Mesothelial cell of epicardium (in vitro differentiated cells): ENCODE measurements around the gene ZNF611. TPM values are rescaled to one million over a fixed set of nuclear protein-coding genes. Genes with fewer than 3 reads are reported as not detected.
"Not testable (repeated sequence)": the region's sequence is repeated elsewhere in the genome, so short reads cannot be mapped to it uniquely, and the experiment has no call there.

Experiments used
- DNase-seq, 2 experiments: peaks; one replicate each; pipeline ENCODE4 v3.0.0; 2021; ENCODE audit warnings: low spot score in 2 of 2; ENCODE audit not compliant: unreplicated experiment in 2 of 2
- H3K27ac Mint-ChIP-seq: 2 replicates; pipeline ENCODE4 v1.8.0; 2021; ENCODE audit warnings: mixed read lengths
- H3K27me3 Mint-ChIP-seq: 2 replicates; pipeline ENCODE4 v1.8.0; 2021; ENCODE audit warnings: low read depth, mixed read lengths
- H3K36me3 Mint-ChIP-seq: 2 replicates; pipeline ENCODE4 v1.8.0; 2021; ENCODE audit warnings: mixed read lengths
- H3K4me1 Mint-ChIP-seq: 2 replicates; pipeline ENCODE4 v1.8.0; 2021; ENCODE audit warnings: mixed read lengths
- H3K4me3 Mint-ChIP-seq: 2 replicates; pipeline ENCODE4 v1.8.0; 2021; ENCODE audit warnings: mild to moderate bottlenecking, moderate library complexity, mixed read lengths
- H3K9me3 Mint-ChIP-seq: 2 replicates; pipeline ENCODE4 v1.8.0; 2021; ENCODE audit warnings: mixed read lengths
- CTCF ChIP-seq: fragments of 200-600 bp; sonication (generic); IDR thresholded peaks from one replicate; pipeline ENCODE4 v1.5.0; 2021; ENCODE audit warnings: antibody characterized with exemption; ENCODE audit not compliant: unreplicated experiment
- total RNA-seq: library from RNA; stranded (reverse); gene quantifications from 3 replicates; pipeline ENCODE4 v1.2.1, GENCODE V29; 2021

ZNF611 gene
- total RNA-seq, 1 donor from 2014 or later, result 29.0 TPM

GRCh38 chr19:52700673-52701072 lies 34.2 kb downstream of the ZNF611 start:
- Mint-ChIP-seq H3K9me3 (peaks cover 16% of the 10 kb centered on the region), H3K27me3 (no peaks in the 10 kb centered on the region), H3K4me3 (no peak overlapping the region), H3K4me1 (no peaks in the 10 kb centered on the region), H3K27ac (no peak overlapping the region), H3K36me3 (peaks cover 23% of the 10 kb centered on the region)
- no peak for DNase-seq
- no peak for TF ChIP-seq CTCF

- not testable (repeated sequence) for H3K4me1 Mint-ChIP-seq, H3K27ac Mint-ChIP-seq, DNase-seq, H3K4me3 Mint-ChIP-seq, H3K27me3 Mint-ChIP-seq, H3K9me3 Mint-ChIP-seq
- H3K36me3 Mint-ChIP-seq, result peaks cover 12% of the 10 kb centered on the region
These were observed 35.3 kb downstream of the ZNF611 start for GRCh38 chr19:52699555-52699954.

- Mint-ChIP-seq H3K36me3 (peaks cover 5% of the 10 kb centered on the region), H3K27ac (no peak overlapping the region), H3K4me1 (peaks cover 6% of the 10 kb centered on the region), H3K4me3 (no peak overlapping the region), H3K27me3 (no peaks in the 10 kb centered on the region), H3K9me3 (peaks cover 6% of the 10 kb centered on the region)
- DNase-seq, result no peak
- TF ChIP-seq CTCF, result no peak
These were observed 38.8 kb downstream of the ZNF611 start for GRCh38 chr19:52695996-52696395.

- peaks cover 12% of the 10 kb centered on the region for H3K4me1 Mint-ChIP-seq
- peaks cover 5% of the 10 kb centered on the region for H3K36me3 Mint-ChIP-seq
- DNase-seq, result no peak
- H3K27ac Mint-ChIP-seq, result no peak overlapping the region
- TF ChIP-seq CTCF, result no peak
- peaks cover 6% of the 10 kb centered on the region for H3K9me3 Mint-ChIP-seq
- H3K4me3 Mint-ChIP-seq, result no peak overlapping the region
- H3K27me3 Mint-ChIP-seq, result no peaks in the 10 kb centered on the region
These were observed 39.9 kb downstream of the ZNF611 start for GRCh38 chr19:52694921-52695320.

GRCh38 chr19:52694281-52694680 lies 40.6 kb downstream of the ZNF611 start:
- not testable (repeated sequence) for H3K36me3 Mint-ChIP-seq, DNase-seq, H3K4me3 Mint-ChIP-seq, H3K9me3 Mint-ChIP-seq, H3K27me3 Mint-ChIP-seq, H3K27ac Mint-ChIP-seq
- H3K4me1 Mint-ChIP-seq, result peaks cover 16% of the 10 kb centered on the region

GRCh38 chr19:52692431-52693008 lies 42.3 kb downstream of the ZNF611 start:
- H3K9me3 Mint-ChIP-seq, result peaks cover 6% of the 10 kb centered on the region
- no peak for DNase-seq
- peaks cover 5% of the 10 kb centered on the region for H3K36me3 Mint-ChIP-seq
- no peak overlapping the region for H3K27ac Mint-ChIP-seq
- TF ChIP-seq CTCF, result no peak
- peaks cover 29% of the 10 kb centered on the region for H3K4me1 Mint-ChIP-seq
- no peak overlapping the region for H3K4me3 Mint-ChIP-seq
- no peaks in the 10 kb centered on the region for H3K27me3 Mint-ChIP-seq

- H3K27me3 Mint-ChIP-seq, result no peaks in the 10 kb centered on the region
- no peak for TF ChIP-seq CTCF
- peaks cover 6% of the 10 kb centered on the region for H3K9me3 Mint-ChIP-seq
- peaks cover 29% of the 10 kb centered on the region for H3K4me1 Mint-ChIP-seq
- H3K27ac Mint-ChIP-seq, result peak overlapping the region; percentile 99
- peaks cover 5% of the 10 kb centered on the region for H3K36me3 Mint-ChIP-seq
- no peak for DNase-seq
- peak overlapping the region; percentile 95 for H3K4me3 Mint-ChIP-seq
These were observed 43.1 kb downstream of the ZNF611 start for GRCh38 chr19:52691737-52692136.
